Measurements from ENCODE around the gene ACVR1C.

ACVR1C gene

GRCh38 chr2:157492189-157492773 lies 136.4 kb downstream of the ACVR1C start:
- DNase-seq = peak; percentile 78

GRCh38 chr2:157489983-157490382 lies 138.7 kb downstream of the ACVR1C start:
- no peak for DNase-seq

GRCh38 chr2:157488877-157489276 lies 139.8 kb downstream of the ACVR1C start:
- DNase-seq = no peak

GRCh38 chr2:157487747-157488146 lies 140.9 kb downstream of the ACVR1C start:
- no peak for DNase-seq

- no peak for DNase-seq
Observed at GRCh38 chr2:157487271-157487610, 141.4 kb downstream of the ACVR1C start.

GRCh38 chr2:157486596-157487270 lies 141.9 kb downstream of the ACVR1C start:
- no peak for DNase-seq

GRCh38 chr2:157480182-157480961 lies 148.3 kb downstream of the ACVR1C start:
- peak; percentile 68 for DNase-seq

- no peak for DNase-seq
Observed at GRCh38 chr2:157479081-157480027, 149.3 kb downstream of the ACVR1C start.

GRCh38 chr2:157477919-157478318 lies 150.7 kb downstream of the ACVR1C start:
- no peak for DNase-seq

GRCh38 chr2:157476953-157477709 lies 151.5 kb downstream of the ACVR1C start:
- no peak for DNase-seq

Data from stimulated activated CD4-positive, alpha-beta T cell treated with anti-CD3 and anti-CD28 coated beads, Interleukin-15, amount 100 ng/mL, for 24 hours (primary cell).